GM12874 (cell line): ENCODE measurements around the gene PLIN1.

Source experiments
- TF ChIP-seq, protein P1 (sequence below): IDR thresholded peaks from 2 replicates; pipeline ENCODE4 v1.5.1; 2011; ENCODE audit warnings: low read depth, mild to moderate bottlenecking, control low read depth, low read length, moderate library complexity; ENCODE audit not compliant: insufficient read depth

PLIN1 gene

DNA sequence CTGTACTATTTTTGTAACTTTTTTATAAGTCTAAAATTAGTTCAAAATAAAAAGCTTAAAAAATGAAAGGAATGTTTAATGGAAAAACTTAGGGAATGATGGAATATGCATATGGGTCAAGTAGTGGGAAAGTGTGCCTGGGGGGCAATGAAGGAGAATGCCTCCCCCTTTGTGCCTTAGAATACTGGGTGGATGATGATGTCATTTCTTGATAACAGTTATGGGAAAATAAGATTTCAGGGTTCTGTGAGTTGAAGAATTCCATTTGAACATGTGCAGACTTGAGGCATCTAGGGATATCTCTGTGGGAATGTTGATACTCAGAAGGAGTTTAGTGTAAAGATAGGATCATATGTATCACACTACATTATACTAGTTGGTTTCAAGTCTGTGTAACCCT lies 25.2 kb upstream of the PLIN1 start:
- TF ChIP-seq, protein P1, sequence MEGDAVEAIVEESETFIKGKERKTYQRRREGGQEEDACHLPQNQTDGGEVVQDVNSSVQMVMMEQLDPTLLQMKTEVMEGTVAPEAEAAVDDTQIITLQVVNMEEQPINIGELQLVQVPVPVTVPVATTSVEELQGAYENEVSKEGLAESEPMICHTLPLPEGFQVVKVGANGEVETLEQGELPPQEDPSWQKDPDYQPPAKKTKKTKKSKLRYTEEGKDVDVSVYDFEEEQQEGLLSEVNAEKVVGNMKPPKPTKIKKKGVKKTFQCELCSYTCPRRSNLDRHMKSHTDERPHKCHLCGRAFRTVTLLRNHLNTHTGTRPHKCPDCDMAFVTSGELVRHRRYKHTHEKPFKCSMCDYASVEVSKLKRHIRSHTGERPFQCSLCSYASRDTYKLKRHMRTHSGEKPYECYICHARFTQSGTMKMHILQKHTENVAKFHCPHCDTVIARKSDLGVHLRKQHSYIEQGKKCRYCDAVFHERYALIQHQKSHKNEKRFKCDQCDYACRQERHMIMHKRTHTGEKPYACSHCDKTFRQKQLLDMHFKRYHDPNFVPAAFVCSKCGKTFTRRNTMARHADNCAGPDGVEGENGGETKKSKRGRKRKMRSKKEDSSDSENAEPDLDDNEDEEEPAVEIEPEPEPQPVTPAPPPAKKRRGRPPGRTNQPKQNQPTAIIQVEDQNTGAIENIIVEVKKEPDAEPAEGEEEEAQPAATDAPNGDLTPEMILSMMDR, result no peak

GRCh38 chr15:89695198-89695597 lies 16.0 kb upstream of the PLIN1 start:
- TF ChIP-seq, protein P1, result no peak

GRCh38 chr15:89693696-89694095 lies 14.5 kb upstream of the PLIN1 start:
- TF ChIP-seq, protein P1, result no peak

DNA sequence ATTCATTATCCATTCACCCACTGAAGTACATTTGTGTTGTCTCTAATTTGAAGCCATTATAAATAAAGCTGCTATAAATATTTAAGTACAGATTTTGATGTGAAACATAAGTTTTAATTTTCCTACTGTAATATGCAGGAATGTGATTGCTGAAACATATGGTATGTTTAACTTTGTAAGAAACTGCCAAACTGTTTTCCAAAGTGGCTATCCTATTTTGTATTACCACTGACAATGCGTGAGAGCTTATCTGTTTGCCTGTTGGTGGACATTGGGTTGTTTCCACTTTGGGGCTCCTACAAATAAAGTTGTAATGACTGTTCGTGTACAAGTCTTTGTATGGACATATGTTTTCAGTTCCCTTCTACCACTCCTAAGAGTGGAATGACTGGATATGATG lies 13.9 kb upstream of the PLIN1 start:
- TF ChIP-seq, protein P1, result no peak

- TF ChIP-seq, protein P1, result no peak
Measured at GRCh38 chr15:89690276-89691218, 11.4 kb upstream of the PLIN1 start, which contains the start of the genes PEX11A and WDR93. Gene PEX11A (minus strand): TSS chr15:89690754. CDS start chr15:89690632, 122 bp downstream. Gene WDR93 (plus strand): TSS chr15:89690811. CDS start chr15:89701747, 10,936 bp downstream.

DNA sequence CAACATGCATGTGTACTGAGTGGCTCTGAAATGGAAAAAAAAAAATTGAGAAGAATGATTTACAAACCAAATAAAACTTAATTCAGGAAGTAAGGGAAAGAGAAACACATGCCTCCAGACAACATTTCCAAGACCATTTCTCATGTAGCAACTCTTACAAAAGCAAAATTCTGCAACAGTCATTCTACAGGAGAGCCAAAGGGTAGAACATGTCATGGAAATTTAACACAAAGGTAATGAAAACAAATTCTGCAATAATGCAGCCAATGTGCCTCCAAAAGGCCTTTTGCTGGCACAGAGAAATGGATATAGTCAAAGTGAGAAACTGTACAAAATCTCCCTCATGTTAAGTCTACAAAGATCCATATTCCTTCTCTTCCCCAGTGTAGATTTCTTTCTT lies 7.4 kb upstream of the PLIN1 start:
- TF ChIP-seq, protein P1, result no peak

DNA sequence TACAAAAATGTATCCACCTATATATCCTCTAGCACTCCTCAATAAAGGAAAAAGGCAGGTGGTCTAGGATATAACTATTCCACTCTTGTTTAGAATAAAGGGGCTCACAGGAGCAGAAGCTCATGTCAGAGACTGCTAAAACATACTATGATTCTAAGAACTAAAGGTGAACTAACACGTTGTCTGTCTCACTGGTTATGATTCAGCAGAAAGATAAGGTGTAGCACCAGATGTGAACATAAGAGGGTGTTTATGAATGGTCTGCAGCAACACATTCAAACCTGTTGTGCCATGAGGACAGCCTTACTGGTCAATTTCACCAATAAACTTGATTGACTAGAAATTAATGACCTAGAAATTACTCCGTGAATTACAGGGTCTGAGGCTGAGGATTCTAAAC lies 6.8 kb upstream of the PLIN1 start:
- TF ChIP-seq, protein P1, result no peak
